Fibroblast of the aortic adventitia (primary cell): ENCODE data around the gene TOB1. TPM values are rescaled to one million over a fixed set of nuclear protein-coding genes. Genes with fewer than 3 reads are reported as not detected.
A peak's percentile ranks its signal among the peaks of the same experiment; 100 is the strongest.

Experiments used
- DNase-seq: peaks from one replicate; pipeline ENCODE4 v3.0.0-alpha.2; 2010; ENCODE audit warnings: low read depth
- H3K4me3 ChIP-seq: 2 replicates; pipeline ENCODE4 v1.5.1; 2011; ENCODE audit warnings: low read depth, mild to moderate bottlenecking, control low read depth, low read length, moderate library complexity
- CTCF ChIP-seq: IDR thresholded peaks from 2 replicates; pipeline ENCODE4 v1.5.1; 2011; ENCODE audit warnings: mild to moderate bottlenecking, low read length, control low read depth, inconsistent platforms; ENCODE audit not compliant: insufficient read depth
- total RNA-seq: library from RNA; depleted of rRNA; stranded (reverse); fragments of >200 nt; gene quantifications from 2 replicates; pipeline ENCODE4 v1.2.3, GENCODE V29; 2012; ENCODE audit warnings: low replicate concordance

TOB1 gene
- total RNA-seq, 1 donor = 21.1 TPM

GRCh38 chr17:50831471-50831928, 34.7 kb downstream of the TOB1 start:
- DNase-seq = peak; percentile 37
- no peak overlapping the region for H3K4me3 ChIP-seq
- TF ChIP-seq CTCF = no peak

DNA sequence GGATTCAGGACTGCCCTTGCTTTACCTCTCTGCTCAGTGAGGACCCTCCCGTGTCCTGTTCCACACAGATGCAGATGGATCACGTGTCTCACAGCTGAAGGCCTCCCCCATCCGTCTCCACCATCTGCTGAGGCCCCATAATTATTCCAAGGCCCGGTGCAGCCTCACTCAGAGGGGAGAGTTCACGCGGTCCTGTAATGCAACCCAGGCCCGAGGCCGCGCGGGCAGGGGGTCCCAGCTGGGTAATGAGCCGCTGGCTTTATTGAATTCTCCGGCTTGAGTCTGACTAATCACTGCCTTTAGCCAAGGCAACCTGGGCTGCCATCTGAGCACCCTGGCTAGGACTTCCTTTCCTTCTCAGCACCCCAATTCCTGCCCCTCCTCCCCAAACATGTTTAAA, 35.2 kb downstream of the TOB1 start:
- TF ChIP-seq CTCF = no peak
- no peak for DNase-seq
- H3K4me3 ChIP-seq = no peak overlapping the region

- TF ChIP-seq CTCF = no peak
Measured at GRCh38 chr17:50830352-50830751, 35.8 kb downstream of the TOB1 start.

DNA sequence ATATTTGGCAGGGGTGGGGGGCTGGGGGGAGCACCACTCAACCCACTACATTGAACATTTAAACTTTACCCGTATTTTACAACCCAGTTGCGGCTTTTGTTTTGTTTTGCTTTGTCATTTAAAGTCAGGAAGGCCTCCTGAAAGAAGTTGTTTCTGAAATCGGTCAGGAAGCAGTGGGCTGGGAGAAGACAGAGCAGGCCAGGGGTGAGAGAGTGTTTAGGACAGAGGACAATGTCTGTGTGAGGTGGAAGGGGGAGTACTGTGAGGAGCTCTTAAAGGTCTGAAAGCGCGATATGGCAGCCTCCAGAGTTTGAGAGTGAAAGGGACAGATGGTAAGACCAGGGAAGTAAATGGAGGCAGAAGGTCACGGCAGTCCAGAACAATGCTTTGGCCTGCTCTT, 36.8 kb downstream of the TOB1 start:
- TF ChIP-seq CTCF = no peak
- no peak overlapping the region for H3K4me3 ChIP-seq
- no peak for DNase-seq

More at GRCh38 chr17:50830352-50830751, 35.8 kb downstream of the TOB1 start:
- peak; percentile 30 for DNase-seq
- H3K4me3 ChIP-seq = no peak overlapping the region

GRCh38 chr17:50828508-50829170, 37.5 kb downstream of the TOB1 start:
- no peak for TF ChIP-seq CTCF
- DNase-seq = no peak
- H3K4me3 ChIP-seq = no peak overlapping the region

- TF ChIP-seq CTCF = no peak
- H3K4me3 ChIP-seq = no peak overlapping the region
- no peak for DNase-seq
Measured at GRCh38 chr17:50825188-50825587, 41.0 kb downstream of the TOB1 start.

GRCh38 chr17:50824429-50824828, 41.7 kb downstream of the TOB1 start:
- no peak for TF ChIP-seq CTCF
- no peak overlapping the region for H3K4me3 ChIP-seq
- DNase-seq = no peak
